Activated naive CD8-positive, alpha-beta T cell treated with anti-CD3 and anti-CD28 coated beads, Interleukin-2, amount 10 ng/mL, durations not matched to agents 7 days and 5 days (primary cell): ENCODE results near the gene RNF41. TPM values are rescaled to one million over a fixed set of nuclear protein-coding genes. Genes with fewer than 3 reads are reported as not detected.

Experiments
- ATAC-seq: fragments of 150-1000 bp; cut with Tn5 transposase; one replicate; pipeline ENCODE4 v1.10.0; 2021; ENCODE audit warnings: low read depth, moderate library complexity
- POLR2A ChIA-PET: fragments of 350-600 bp; sonication (Branson Sonifier 250); formaldehyde crosslinking; loops from one replicate; lab custom pipeline; 2021; ENCODE audit warnings: antibody characterized with exemption; lab: Charles Lee
- DNase-seq: peaks from one replicate; pipeline ENCODE4 v3.0.0; 2021
- H3K27ac Mint-ChIP-seq: one replicate; pipeline ENCODE4 v1.8.0; 2022; ENCODE audit warnings: mild to moderate bottlenecking, mixed read lengths
- H3K27me3 Mint-ChIP-seq: one replicate; pipeline ENCODE4 v1.8.0; 2022; ENCODE audit warnings: mild to moderate bottlenecking, moderate library complexity, mixed read lengths
- H3K36me3 Mint-ChIP-seq: one replicate; pipeline ENCODE4 v1.8.0; 2021; ENCODE audit warnings: mild to moderate bottlenecking, mixed read lengths
- H3K4me1 Mint-ChIP-seq: one replicate; pipeline ENCODE4 v1.8.0; 2021; ENCODE audit warnings: mixed read lengths
- H3K4me3 Mint-ChIP-seq: one replicate; pipeline ENCODE4 v1.8.0; 2022; ENCODE audit warnings: mild to moderate bottlenecking, moderate library complexity, mixed read lengths
- H3K9me3 Mint-ChIP-seq: one replicate; pipeline ENCODE4 v1.8.0; 2021; ENCODE audit warnings: mixed read lengths
- total RNA-seq, 2 experiments: library from RNA; stranded (reverse); gene quantifications; one replicate each; pipeline ENCODE4 v1.2.3, GENCODE V29; 2021

RNF41 gene
- total RNA-seq, 2 experiments from 2014 or later: 36.1 to 38.1 TPM

DNA sequence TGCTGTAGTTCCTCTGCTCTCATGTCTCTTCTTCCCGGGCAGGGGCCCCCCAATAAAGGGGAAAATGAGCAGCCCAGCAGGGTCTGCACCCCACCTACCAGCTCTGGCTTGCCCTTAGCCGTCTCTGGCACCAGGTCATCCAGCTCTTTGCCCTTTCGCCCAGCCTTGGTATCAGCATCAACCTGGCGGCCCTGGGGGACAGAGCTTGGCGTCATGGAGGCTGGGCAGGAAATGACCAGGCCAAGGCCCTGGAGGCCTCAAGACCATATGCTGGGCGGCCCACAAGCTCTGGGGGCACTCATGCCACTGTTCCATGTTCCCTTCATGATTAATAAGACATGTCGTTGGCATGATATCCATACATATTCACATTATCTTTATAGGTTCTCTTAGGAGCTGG is 48.9 kb downstream of the RNF41 start:
- DNase-seq (no peak), ATAC-seq (no peak)
- no peaks in the 10 kb centered on the region for H3K4me1 Mint-ChIP-seq
- no peaks in the 10 kb centered on the region for H3K9me3 Mint-ChIP-seq
- H3K27me3 Mint-ChIP-seq: no peaks in the 10 kb centered on the region
- H3K36me3 Mint-ChIP-seq: peaks cover 34% of the 10 kb centered on the region
- POLR2A ChIA-PET: interaction anchor here (0.9 to 2.0 kb wide), 4 partner anchors 10 to 16 kb away, joined by 3 to 7 read pairs (median 3); partner anchors contain the start of gene SMARCC2
- H3K27ac Mint-ChIP-seq: no peak overlapping the region
- no peak overlapping the region for H3K4me3 Mint-ChIP-seq

DNA sequence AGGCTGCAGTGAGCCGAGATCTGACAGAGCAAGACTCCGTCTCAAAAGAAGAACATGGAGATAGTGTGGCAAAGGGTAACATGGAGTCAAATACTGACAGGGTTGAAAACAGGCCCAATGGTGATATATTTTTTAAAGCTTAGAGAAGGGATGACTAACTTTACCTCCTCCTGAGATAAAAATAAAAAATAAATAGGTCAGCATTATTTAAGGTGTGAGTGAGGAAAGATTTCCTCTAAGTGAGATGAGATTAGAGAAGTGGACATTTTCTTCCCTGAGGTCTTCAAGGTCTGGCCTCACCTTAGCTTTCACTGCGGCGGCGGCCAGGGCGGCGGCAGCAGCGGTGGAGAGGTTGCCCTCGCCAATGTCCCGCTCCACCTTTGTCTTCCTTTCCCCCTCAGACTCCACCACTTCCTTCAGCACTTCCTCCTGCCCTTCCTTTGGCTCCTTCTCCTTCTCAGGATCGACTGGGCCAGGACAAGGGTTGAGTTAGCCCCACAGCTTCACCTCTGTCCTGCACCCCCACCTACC is 52.4 kb downstream of the RNF41 start:
- ATAC-seq (no peak), DNase-seq (no peak)
- peaks cover 5% of the 10 kb centered on the region for H3K4me1 Mint-ChIP-seq
- H3K27ac Mint-ChIP-seq: peak overlapping the region; percentile 74
- POLR2A ChIA-PET: interaction anchor here (0.6 kb wide), 1 partner anchor 13 kb away, joined by 3 read pairs; no protein-coding TSS in a partner anchor
- peaks cover 30% of the 10 kb centered on the region for H3K36me3 Mint-ChIP-seq
- H3K4me3 Mint-ChIP-seq: no peak overlapping the region
- no peaks in the 10 kb centered on the region for H3K9me3 Mint-ChIP-seq
- H3K27me3 Mint-ChIP-seq: no peaks in the 10 kb centered on the region

DNA sequence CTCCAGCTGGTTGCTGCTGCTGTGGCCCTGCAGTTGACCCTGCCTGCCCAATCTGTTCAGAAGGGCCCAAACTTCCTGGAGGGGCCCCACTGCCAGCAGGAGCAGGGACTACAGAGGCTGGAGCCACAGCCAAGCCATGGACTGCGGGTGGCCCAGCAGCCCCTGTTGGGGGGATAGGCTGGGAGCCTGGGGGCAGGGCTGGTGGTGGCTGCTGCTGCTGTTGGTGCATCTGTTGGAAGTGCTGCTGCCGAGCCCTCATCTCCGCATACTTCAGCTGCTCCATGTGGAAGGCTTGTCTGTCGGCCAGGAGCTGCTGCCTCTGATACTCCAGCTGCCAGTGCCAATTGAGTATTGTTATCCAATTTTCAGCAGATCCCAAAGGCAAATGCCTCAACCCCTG is 56.4 kb downstream of the RNF41 start:
- DNase-seq (no peak), ATAC-seq (no peak)
- H3K27ac Mint-ChIP-seq: no peak overlapping the region
- no peaks in the 10 kb centered on the region for H3K9me3 Mint-ChIP-seq
- H3K4me1 Mint-ChIP-seq: peaks cover 17% of the 10 kb centered on the region
- POLR2A ChIA-PET: interaction anchor here (0.8 to 9.1 kb wide), 3 partner anchors 10 to 39 kb away, joined by 3 to 145 read pairs (median 4); partner anchors contain the start of gene ESYT1
- H3K27me3 Mint-ChIP-seq: no peaks in the 10 kb centered on the region
- peaks cover 41% of the 10 kb centered on the region for H3K36me3 Mint-ChIP-seq
- no peak overlapping the region for H3K4me3 Mint-ChIP-seq

DNA sequence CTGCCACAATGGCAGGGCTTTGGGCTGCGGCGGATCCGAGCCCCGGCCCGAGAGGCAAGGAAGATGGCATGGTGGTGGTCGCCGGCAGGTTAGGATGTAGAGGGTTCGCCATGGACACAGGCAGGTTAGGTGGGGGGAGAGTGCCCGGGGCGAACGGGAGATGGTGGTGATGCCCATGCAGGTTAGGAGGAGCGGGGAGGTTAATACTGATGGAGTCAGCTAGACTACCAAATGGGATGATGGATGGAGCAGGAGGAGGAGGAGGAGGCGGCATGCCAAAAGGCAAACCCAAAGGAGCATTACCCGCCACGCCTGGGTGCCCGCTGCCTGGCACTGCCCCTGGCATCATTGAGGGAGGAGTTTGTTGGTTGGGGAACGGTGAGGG is 57.4 kb downstream of the RNF41 start:
- Mint-ChIP-seq H3K4me3 (no peak overlapping the region), H3K27me3 (no peaks in the 10 kb centered on the region), H3K27ac (peak overlapping the region; percentile 8), H3K9me3 (no peaks in the 10 kb centered on the region), H3K36me3 (peaks cover 47% of the 10 kb centered on the region), H3K4me1 (peaks cover 25% of the 10 kb centered on the region)
- no peak for ATAC-seq
- POLR2A ChIA-PET: interaction anchor here (1.0 to 9.1 kb wide), 5 partner anchors 10 to 45 kb away, joined by 3 to 145 read pairs (median 4); partner anchors contain the start of genes ESYT1 and SMARCC2
- no peak for DNase-seq

DNA sequence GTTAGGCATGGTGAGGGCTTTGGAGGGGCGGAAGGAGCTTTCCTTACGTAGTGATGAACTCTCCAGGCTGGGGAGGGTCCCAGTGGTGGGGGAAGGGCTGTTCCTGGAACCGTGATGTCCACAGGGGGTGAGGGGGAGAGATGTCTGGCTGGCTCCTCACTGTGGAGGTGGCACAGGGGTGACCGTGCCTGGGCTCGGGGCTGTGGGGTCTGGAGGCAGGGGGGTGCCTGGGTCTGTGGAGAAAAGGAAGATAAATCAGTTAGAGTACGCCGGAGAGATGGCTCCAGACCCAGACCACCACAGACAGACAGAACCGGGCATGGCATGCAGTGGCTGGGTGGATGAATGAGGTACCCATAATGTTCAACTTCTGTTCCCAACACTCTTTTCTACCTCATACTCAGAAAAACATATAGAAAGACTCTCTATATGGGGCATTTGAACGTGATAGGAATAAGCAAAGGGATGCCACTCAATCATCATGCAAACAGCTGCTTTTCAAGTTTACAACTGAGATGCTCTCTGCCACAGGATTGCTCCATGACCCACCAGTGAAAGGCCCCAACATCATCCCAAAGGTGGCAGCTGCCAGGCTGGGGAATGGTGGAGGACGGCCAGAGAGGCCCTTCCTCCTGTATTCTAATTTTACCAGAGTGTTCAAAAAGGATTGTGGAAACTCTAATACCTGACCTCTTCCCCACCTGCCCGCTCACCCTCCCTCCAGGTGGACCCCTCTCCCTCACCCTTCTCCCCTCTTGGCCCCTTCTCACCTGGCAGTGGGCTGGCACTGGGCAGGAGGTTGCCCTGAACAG is 58.0 kb downstream of the RNF41 start:
- no peak overlapping the region for H3K4me3 Mint-ChIP-seq
- H3K36me3 Mint-ChIP-seq: peaks cover 49% of the 10 kb centered on the region
- no peaks in the 10 kb centered on the region for H3K9me3 Mint-ChIP-seq
- POLR2A ChIA-PET: interaction anchor here (0.7 to 9.1 kb wide), 11 partner anchors 10 to 59 kb away, joined by 3 to 145 read pairs (median 6); partner anchors contain the start of genes ESYT1, MYL6B, PA2G4 and RNF41
- DNase-seq (no peak), ATAC-seq (no peak)
- peak overlapping the region; percentile 12 for H3K27ac Mint-ChIP-seq
- H3K27me3 Mint-ChIP-seq: no peaks in the 10 kb centered on the region
- H3K4me1 Mint-ChIP-seq: peaks cover 28% of the 10 kb centered on the region

DNA sequence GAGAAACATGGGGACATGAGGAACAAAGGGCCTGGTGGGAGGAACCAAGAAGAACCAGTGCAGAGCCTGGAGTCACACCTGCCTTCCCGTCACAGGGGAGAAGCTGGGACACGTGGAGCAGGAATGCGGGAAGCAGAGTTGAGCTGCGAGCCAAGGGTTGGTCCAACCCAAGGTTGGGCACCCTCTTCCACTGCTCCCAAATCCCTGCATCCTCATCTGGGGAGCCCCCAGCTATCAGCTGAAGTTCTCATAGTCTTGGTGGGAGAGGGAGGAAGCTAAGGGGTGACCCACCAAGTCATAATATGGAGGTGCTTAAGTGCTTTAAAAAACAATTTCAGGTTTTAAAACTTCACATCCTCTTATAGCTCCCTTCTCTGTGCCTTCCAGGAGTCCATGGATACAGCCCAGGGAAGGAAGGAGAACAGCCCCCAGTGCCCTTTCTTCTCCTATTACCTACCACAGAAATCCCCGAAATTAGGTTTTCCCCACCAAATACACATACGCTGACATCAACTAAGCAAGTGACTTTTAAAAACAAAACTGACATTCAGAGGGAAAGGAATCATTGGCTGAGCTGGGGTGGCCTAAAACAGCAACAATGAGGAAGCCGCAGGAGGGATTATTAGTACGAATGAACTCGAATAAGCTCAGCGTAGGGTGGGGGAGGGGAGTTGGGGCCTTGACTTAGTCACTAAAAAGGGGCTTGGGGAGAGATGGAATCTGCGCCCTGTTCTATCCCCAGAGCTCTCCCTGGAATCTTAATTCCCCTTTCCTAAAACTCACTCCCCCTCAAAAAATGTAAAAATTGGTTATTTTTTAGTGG is 59.0 kb downstream of the RNF41 start:
- Mint-ChIP-seq H3K27me3 (no peaks in the 10 kb centered on the region), H3K4me1 (peaks cover 28% of the 10 kb centered on the region), H3K36me3 (peaks cover 48% of the 10 kb centered on the region), H3K9me3 (no peaks in the 10 kb centered on the region), H3K27ac (peak overlapping the region; percentile 54), H3K4me3 (peak overlapping the region; percentile 4)
- DNase-seq (no peak), ATAC-seq (no peak)
- POLR2A ChIA-PET: interaction anchor here (0.7 to 9.1 kb wide), 15 partner anchors 9 to 306 kb away, joined by 3 to 145 read pairs (median 6); partner anchors contain the start of genes ESYT1, MYL6B, PA2G4 and RAB5B

DNA sequence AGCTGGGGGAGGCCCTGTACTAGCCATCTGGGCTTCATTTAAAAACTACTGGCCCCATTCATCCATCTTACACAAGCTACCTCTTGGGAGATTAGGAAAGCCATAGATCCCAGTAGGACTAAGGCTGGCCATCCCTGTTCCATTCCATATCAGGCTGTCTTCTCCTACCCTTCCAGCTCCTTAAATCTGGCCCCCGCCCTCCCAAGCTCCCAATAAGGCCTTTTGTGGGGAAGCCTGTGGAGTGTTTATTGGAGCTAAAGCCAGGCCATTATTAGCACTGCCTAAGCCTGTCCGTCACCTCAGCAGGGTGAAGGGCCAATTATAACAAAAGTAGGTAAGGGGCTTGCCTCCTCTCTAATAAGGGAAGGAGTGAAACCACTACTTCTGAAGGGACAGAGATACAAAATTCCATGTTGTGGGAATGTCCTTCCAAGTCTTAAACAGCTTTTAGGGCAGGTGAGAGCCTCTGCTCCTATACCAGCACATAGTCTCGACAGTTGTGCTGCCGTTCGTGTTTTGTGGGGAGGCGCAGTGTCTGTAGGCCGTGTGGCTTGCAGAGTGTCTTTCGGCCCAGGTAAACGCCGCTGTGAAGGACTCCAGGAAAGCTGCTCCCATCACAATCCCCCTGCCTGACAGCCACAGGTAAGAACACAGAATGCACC is 59.9 kb downstream of the RNF41 start:
- H3K4me1 Mint-ChIP-seq: peaks cover 28% of the 10 kb centered on the region
- ATAC-seq (no peak), DNase-seq (no peak)
- H3K4me3 Mint-ChIP-seq: peak overlapping the region; percentile 96
- no peaks in the 10 kb centered on the region for H3K9me3 Mint-ChIP-seq
- POLR2A ChIA-PET: interaction anchor here (0.7 to 9.1 kb wide), 13 partner anchors 11 to 307 kb away, joined by 3 to 145 read pairs (median 7); partner anchors contain the start of genes ESYT1, MYL6B, PA2G4 and RAB5B
- H3K27ac Mint-ChIP-seq: peak overlapping the region; percentile 97
- no peaks in the 10 kb centered on the region for H3K27me3 Mint-ChIP-seq
- H3K36me3 Mint-ChIP-seq: peaks cover 46% of the 10 kb centered on the region

DNA sequence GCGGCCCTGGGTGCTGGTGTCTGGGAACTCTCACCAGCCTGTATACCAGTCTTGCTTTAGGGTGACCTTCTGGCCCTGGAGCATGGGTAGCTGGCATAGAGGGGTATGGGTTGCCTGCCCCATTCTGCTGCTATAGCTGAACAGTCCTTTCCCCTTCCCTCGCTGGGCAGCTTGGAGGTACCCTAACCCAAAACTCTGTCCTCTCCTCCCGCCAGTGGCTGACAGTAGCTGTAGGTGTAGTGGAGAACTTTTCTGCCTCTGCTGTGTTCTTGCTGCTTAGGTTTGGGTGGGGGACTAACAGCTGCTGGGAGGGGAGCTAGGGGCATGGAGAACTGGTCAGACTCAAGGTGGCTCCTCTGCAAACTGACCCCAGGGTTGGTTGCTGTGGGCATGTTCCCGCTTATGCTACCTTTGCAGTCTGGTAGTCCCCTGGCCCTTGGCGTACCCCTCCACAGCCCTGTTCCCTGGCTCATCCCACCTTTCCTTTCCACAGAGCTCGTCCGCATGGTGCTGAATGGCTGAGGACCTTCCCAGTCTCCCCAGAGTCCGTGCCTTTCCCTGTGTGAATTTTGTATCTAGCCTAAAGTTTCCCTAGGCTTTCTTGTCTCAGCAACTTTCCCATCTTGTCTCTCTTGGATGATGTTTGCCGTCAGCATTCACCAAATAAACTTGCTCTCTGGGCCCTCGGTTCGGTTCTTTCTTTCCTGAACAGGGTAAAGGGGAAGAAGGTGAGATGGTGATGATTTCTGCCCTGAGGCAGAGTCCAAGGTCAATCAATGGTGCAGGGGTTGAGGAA is 60.6 kb downstream of the RNF41 start:
- Mint-ChIP-seq H3K27me3 (no peaks in the 10 kb centered on the region), H3K27ac (peak overlapping the region; percentile 97), H3K36me3 (peaks cover 46% of the 10 kb centered on the region), H3K4me3 (peak overlapping the region; percentile 96), H3K9me3 (no peaks in the 10 kb centered on the region), H3K4me1 (peaks cover 28% of the 10 kb centered on the region)
- ATAC-seq (no peak), DNase-seq (no peak)
- POLR2A ChIA-PET: interaction anchor here (0.5 to 9.1 kb wide), 13 partner anchors 11 to 298 kb away, joined by 3 to 145 read pairs (median 7); partner anchors contain the start of genes ESYT1, MYL6B, RAB5B and RPL41

DNA sequence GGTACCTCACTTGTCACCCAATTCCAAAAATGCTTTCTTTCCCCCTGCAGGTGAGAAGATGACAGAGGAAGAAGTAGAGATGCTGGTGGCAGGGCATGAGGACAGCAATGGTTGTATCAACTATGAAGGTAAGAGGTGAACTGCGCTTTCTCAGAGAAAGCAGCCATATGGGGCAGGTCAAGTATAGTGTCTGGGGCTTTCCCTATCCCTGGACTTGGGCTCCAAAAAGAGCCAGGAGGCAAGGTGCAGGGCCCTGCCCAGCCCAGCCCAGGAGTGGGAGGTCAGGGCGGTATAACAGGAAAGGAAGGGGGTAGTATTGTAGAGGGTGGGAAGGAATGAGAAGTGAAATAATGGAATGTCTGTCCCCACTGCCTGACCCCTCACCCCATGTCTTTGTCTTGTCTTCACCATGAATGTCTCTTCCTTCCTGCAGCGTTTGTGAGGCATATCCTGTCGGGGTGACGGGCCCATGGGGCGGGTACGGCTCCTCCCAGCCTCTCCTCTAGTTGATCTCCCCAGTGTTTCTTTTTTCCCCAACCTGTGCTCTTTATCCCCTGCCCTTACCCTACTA is 61.4 kb downstream of the RNF41 start:
- H3K27me3 Mint-ChIP-seq: no peaks in the 10 kb centered on the region
- H3K36me3 Mint-ChIP-seq: peaks cover 49% of the 10 kb centered on the region
- peak overlapping the region; percentile 97 for H3K27ac Mint-ChIP-seq
- DNase-seq: peak; percentile 63
- POLR2A ChIA-PET: interaction anchor here (1.2 to 9.1 kb wide), 8 partner anchors 10 to 56 kb away, joined by 3 to 145 read pairs (median 30); partner anchors contain the start of genes ESYT1, MYL6B, PA2G4 and SMARCC2
- peak overlapping the region; percentile 96 for H3K4me3 Mint-ChIP-seq
- peaks cover 31% of the 10 kb centered on the region for H3K4me1 Mint-ChIP-seq
- peak; percentile 58 for ATAC-seq
- H3K9me3 Mint-ChIP-seq: no peaks in the 10 kb centered on the region

DNA sequence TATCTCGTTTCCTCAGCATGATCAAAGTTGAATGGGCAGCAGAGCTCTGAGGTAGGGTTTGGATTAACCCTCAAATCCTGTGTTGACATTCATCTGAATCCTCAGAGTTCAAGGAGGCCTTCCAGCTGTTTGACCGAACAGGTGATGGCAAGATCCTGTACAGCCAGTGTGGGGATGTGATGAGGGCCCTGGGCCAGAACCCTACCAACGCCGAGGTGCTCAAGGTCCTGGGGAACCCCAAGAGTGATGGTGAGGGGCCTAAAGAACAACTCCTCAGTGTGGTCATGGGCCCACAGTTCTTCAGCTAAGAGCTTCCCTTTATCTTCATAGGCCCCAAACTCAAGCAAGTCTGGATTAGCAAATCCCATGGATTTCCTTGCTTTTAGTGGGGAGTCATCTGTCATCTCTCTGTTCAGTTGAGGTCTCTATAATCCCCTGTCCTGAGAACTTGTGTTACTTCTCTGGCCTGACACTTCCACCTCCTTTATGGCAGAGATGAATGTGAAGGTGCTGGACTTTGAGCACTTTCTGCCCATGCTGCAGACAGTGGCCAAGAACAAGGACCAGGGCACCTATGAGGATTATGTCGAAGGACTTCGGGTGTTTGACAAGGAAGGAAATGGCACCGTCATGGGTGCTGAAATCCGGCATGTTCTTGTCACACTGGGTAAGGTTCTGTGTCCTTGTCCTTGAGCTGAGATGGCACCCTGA is 62.1 kb downstream of the RNF41 start:
- ATAC-seq (no peak), DNase-seq (no peak)
- Mint-ChIP-seq H3K27ac (peak overlapping the region; percentile 97), H3K4me3 (peak overlapping the region; percentile 96), H3K27me3 (no peaks in the 10 kb centered on the region), H3K4me1 (peaks cover 35% of the 10 kb centered on the region), H3K36me3 (peaks cover 52% of the 10 kb centered on the region), H3K9me3 (no peaks in the 10 kb centered on the region)
- POLR2A ChIA-PET: interaction anchor here (0.9 to 9.1 kb wide), 10 partner anchors 10 to 430 kb away, joined by 3 to 145 read pairs (median 11); partner anchors contain the start of genes CD63, ESYT1, MYL6B and PA2G4
